Panc1 (cell line): ENCODE measurements around the gene ZBTB8OS. TPM values are rescaled to one million over a fixed set of nuclear protein-coding genes. Genes with fewer than 3 reads are reported as not detected.

Source experiments
- ATAC-seq: fragments of 200-7000 bp; cut with Tn5 transposase; 2 replicates; pipeline ENCODE4 v1.9.1; 2020; ENCODE audit warnings: mild to moderate bottlenecking, moderate library complexity
- BruUV-seq: library from RNA; stranded (reverse); fragments of 400-500 nt; replicated peaks from 2 replicates; lab custom pipeline; 2021; lab: Mats Ljungman, UMichigan
- CTCF ChIA-PET: fragments of 300-600 bp; sonication (Branson Sonifier 250); formaldehyde crosslinking; loops from one replicate; lab custom pipeline; 2022; ENCODE audit warnings: antibody characterized with exemption; lab: Charles Lee
- POLR2A ChIA-PET: fragments of 300-600 bp; sonication (Branson Sonifier 250); formaldehyde crosslinking; loops from one replicate; lab custom pipeline; 2022; ENCODE audit warnings: antibody characterized with exemption; lab: Charles Lee
- DNase-seq: peaks from one replicate; pipeline ENCODE4 v3.0.0-alpha.2; 2010; ENCODE audit warnings: low read depth, low spot score
- H3K27ac ChIP-seq: 2 replicates; pipeline ENCODE4 v1.5.1; 2011; ENCODE audit warnings: mild to moderate bottlenecking, low read length, inconsistent platforms
- H3K27me3 ChIP-seq: fragments of 200-500 bp; sonication (Bioruptor generic); 2 replicates; pipeline ENCODE4 v1.6.0; 2014; ENCODE audit warnings: low read length, inconsistent platforms; ENCODE audit not compliant: control insufficient read depth, insufficient read depth
- H3K36me3 ChIP-seq: fragments of 200-500 bp; sonication (Bioruptor generic); 2 replicates; pipeline ENCODE4 v1.5.1; 2014; ENCODE audit warnings: inconsistent platforms, mild to moderate bottlenecking, low read length, moderate library complexity; ENCODE audit not compliant: control insufficient read depth, insufficient read depth
- H3K4me1 ChIP-seq: 2 replicates; pipeline ENCODE4 v1.5.1; 2011; ENCODE audit warnings: inconsistent platforms, mild to moderate bottlenecking, low read length, moderate library complexity; ENCODE audit not compliant: control insufficient read depth, insufficient read depth
- H3K4me3 ChIP-seq, 2 experiments: 2 replicates each; pipeline ENCODE4 v1.5.1; 2011 to 2012; ENCODE audit warnings: low read depth in 2 of 2, low read length in 2 of 2, mild to moderate bottlenecking in 2 of 2, inconsistent platforms in 1 of 2, moderate library complexity in 1 of 2
- H3K9me3 ChIP-seq: fragments of 200-500 bp; sonication (Bioruptor generic); 2 replicates; pipeline ENCODE4 v1.5.1; 2014; ENCODE audit warnings: low read depth, mild to moderate bottlenecking, inconsistent platforms, low read length, moderate library complexity; ENCODE audit not compliant: control insufficient read depth, insufficient read depth
- CTCF ChIP-seq: fragments of 450-650 bp; IDR thresholded peaks from 2 replicates; pipeline ENCODE4 v1.5.1; 2017; ENCODE audit warnings: mild to moderate bottlenecking
- POLR2AphosphoS5 ChIP-seq: IDR thresholded peaks from 2 replicates; pipeline ENCODE4 v1.6.1; 2012; ENCODE audit warnings: mild to moderate bottlenecking, low read depth, low read length, moderate library complexity
- REST ChIP-seq, 2 experiments: IDR thresholded peaks; 2 replicates each; pipeline ENCODE4 v1.6.1; 2011 to 2012; ENCODE audit warnings: low read depth in 2 of 2, control low read depth in 1 of 2, low read length in 1 of 2, mild to moderate bottlenecking in 1 of 2, moderate library complexity in 1 of 2; ENCODE audit not compliant: insufficient read depth in 1 of 2
- SIN3A ChIP-seq: IDR thresholded peaks from 2 replicates; pipeline ENCODE4 v1.6.1; 2012; ENCODE audit warnings: low read depth, mild to moderate bottlenecking, low read length, moderate library complexity, borderline replicate concordance; ENCODE audit not compliant: insufficient read depth
- TCF7L2 ChIP-seq: IDR thresholded peaks from 2 replicates; pipeline ENCODE4 v1.6.1; 2011; ENCODE audit warnings: mild to moderate bottlenecking, low read depth, low read length, inconsistent platforms
- in situ Hi-C: cut with HindIII; loops from 2 replicates; pipeline ENCODE4 v1.10.0; 2016; ENCODE audit warnings: low sequenced_read_pairs, low pct_unique_long_range_greater_than_20kb
- intact Hi-C: fragments of 100-400 bp; cut with micrococcal nuclease; formaldehyde crosslinking; loops from one replicate; pipeline ENCODE4 v1.10.0; 2022; ENCODE audit not compliant: unreplicated experiment
- total RNA-seq: library from RNA; stranded (reverse); gene quantifications from one replicate; pipeline ENCODE4 v1.2.1, GENCODE V29; 2021; ENCODE audit not compliant: unreplicated experiment

Gene ZBTB8OS
- total RNA-seq, 1 experiment from 2014 or later: 78.9 TPM

GRCh38 chr1:32580348-32581017 lies 69.9 kb downstream of the ZBTB8OS start:
- BruUV-seq: no TSS peak

More at GRCh38 chr1:32580348-32581017, 69.9 kb downstream of the ZBTB8OS start:
- Histone ChIP-seq H3K27me3 (no peaks in the 10 kb centered on the region), H3K36me3 (no peaks in the 10 kb centered on the region), H3K27ac (no peak overlapping the region), H3K4me1 (no peaks in the 10 kb centered on the region), H3K4me3 (no peak overlapping the region), H3K9me3 (no peaks in the 10 kb centered on the region)
- intact Hi-C loops: no loop called here
- TF ChIP-seq POLR2AphosphoS5: no peak
- TF ChIP-seq CTCF: no peak
- no peak for TF ChIP-seq SIN3A
- no peak for TF ChIP-seq TCF7L2
- TF ChIP-seq REST (IDR thresholded peaks at IDR 0.05; ENCODE audit: insufficient read depth in 1 of 2, low read depth in 2 of 2, low read length in 1 of 2): no peak
- DNase-seq (no peak), ATAC-seq (no peak)
- POLR2A ChIA-PET: no interaction called here
- in situ Hi-C loops: no loop called here
- CTCF ChIA-PET: no interaction called here

Other genes starting within 250 kb of the ZBTB8OS start
- gene ZBTB8B, start 185.5 kb downstream of the ZBTB8OS start, total RNA-seq: 0.08 TPM
- 6.5 TPM for gene ZBTB8A, start 111.1 kb downstream of the ZBTB8OS start, total RNA-seq
- 376 TPM for gene RBBP4, start 658 bp upstream of the ZBTB8OS start, total RNA-seq
- 1.3 TPM for gene SYNC, start 52.2 kb upstream of the ZBTB8OS start, total RNA-seq
- gene YARS1, start 166.8 kb upstream of the ZBTB8OS start, total RNA-seq: 120 TPM
- gene S100PBP, start 167.1 kb upstream of the ZBTB8OS start, total RNA-seq: 55.4 TPM
- 2.6 TPM for gene FNDC5, start 220.4 kb upstream of the ZBTB8OS start, total RNA-seq
- gene HPCA, start 235.9 kb upstream of the ZBTB8OS start, total RNA-seq: 1.2 TPM